Activated T-helper 2 cell treated with anti-CD3 and anti-CD28 coated beads, Interferon-gamma antibody, Interleukin-2, Interleukin-4, amounts not matched to agents 10 μg/mL and 5 μg/mL and 100 μg/mL, durations not matched to agents 14 hours and 24 hours and 36 hours (primary cell): ENCODE results near the gene INTS7. TPM values are rescaled to one million over a fixed set of nuclear protein-coding genes. Genes with fewer than 3 reads are reported as not detected.
"Not testable (repeated sequence)": the region's sequence is repeated elsewhere in the genome, so short reads cannot be mapped to it uniquely, and the experiment has no call there.

Experiments used
- DNase-seq: peaks from one replicate; pipeline ENCODE4 v3.0.0; 2021; ENCODE audit warnings: low spot score
- H3K27ac Mint-ChIP-seq: one replicate; pipeline ENCODE4 v1.8.0; 2021; ENCODE audit warnings: mixed read lengths
- H3K27me3 Mint-ChIP-seq: one replicate; pipeline ENCODE4 v1.8.0; 2021; ENCODE audit warnings: low read depth, mixed read lengths
- H3K36me3 Mint-ChIP-seq: one replicate; pipeline ENCODE4 v1.8.0; 2021; ENCODE audit warnings: low read depth, mixed read lengths
- H3K4me1 Mint-ChIP-seq: one replicate; pipeline ENCODE4 v1.8.0; 2021; ENCODE audit warnings: low read depth, mixed read lengths
- H3K4me3 Mint-ChIP-seq: one replicate; pipeline ENCODE4 v1.8.0; 2021; ENCODE audit warnings: low read depth, mild to moderate bottlenecking, moderate library complexity, mixed read lengths
- H3K9me3 Mint-ChIP-seq: one replicate; pipeline ENCODE4 v1.8.0; 2021; ENCODE audit warnings: mixed read lengths
- intact Hi-C: fragments of 100-400 bp; cut with micrococcal nuclease; formaldehyde crosslinking; loops from one replicate; pipeline ENCODE4 v1.15.1; 2023
- total RNA-seq: library from RNA; stranded (reverse); gene quantifications from 2 replicates; pipeline ENCODE4 v1.2.3, GENCODE V29; 2022

INTS7 gene
- total RNA-seq, 1 donor from 2014 or later: 33.3 TPM

DNA sequence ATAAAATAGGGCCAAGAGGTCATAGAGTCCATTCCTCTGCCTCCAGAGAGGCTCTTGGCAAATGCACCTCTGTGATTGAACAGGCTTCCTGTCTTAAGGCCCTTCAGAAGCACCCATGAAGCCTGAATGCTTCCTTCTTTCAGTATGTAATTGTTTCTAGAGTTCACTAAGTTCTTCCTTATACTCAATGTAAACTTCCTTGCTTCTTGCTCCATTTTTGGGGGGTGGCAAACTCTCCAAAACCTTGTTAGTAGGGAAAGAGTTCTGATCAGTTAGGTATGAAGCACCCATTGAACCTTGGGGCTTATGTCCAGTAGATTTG lies 102.5 kb downstream of the INTS7 start:
- intact Hi-C loops: no loop called here
- Mint-ChIP-seq H3K4me3 (no peak overlapping the region), H3K4me1 (peaks cover 27% of the 10 kb centered on the region), H3K36me3 (no peaks in the 10 kb centered on the region), H3K9me3 (no peaks in the 10 kb centered on the region), H3K27ac (no peak overlapping the region), H3K27me3 (peaks cover 6% of the 10 kb centered on the region)
- no peak for DNase-seq

DNA sequence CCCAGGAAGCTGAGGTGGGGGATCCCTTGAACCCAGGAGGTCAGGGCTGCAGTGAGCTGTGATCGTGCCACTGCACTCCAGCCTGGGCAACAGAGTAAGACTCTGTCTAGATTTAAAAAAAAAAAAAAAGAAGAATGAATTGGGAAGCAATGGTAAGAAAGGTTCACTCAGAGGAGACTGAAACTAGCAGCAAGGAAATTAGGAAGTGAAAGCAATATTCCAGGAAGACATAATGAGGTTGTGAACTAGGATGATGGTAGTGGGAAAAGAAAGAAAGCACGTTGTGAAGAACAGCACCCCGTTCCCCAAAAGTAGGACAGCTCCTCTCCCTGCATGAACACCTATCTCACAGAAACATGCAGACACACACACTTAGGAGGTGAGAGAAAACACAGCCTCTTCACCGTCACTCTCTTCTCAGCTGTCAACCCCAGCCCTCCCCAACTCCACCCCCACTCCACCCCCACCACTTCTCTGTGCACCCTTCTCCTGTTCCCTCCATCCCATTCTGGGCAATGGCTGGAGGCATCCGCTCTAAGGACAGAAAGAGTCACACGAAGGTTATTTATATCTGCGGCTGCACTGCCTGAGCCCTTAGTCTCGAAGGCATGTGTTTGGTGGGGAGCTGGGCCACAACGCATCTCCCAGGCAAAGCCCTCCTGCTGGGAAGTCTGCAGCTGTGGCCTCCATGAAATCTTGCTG lies 103.0 kb downstream of the INTS7 start:
- intact Hi-C loops: no loop called here
- Mint-ChIP-seq H3K4me3 (no peak overlapping the region), H3K27ac (no peak overlapping the region), H3K4me1 (peaks cover 25% of the 10 kb centered on the region), H3K9me3 (no peaks in the 10 kb centered on the region), H3K27me3 (peaks cover 6% of the 10 kb centered on the region), H3K36me3 (no peaks in the 10 kb centered on the region)
- DNase-seq: no peak

DNA sequence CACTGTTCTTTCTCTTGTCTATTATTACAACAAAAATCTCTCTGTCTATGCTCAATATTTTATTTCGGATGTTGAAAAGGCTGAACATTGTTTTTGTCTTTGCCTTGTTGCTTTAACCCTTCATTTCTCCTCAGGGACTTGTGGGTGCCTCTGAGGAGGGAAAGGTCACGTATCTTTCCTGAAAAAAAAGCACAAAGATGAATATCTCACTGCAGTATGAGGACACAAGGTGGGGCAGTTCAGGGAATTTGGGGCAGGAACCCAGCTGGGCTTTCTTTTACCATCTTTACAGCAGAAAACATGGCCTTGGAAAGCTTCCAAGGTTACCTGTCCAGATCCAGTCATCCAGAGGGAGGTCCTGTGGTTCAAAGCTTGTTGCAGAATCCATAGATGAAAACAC lies 105.7 kb downstream of the INTS7 start:
- H3K27me3 Mint-ChIP-seq: peaks cover 10% of the 10 kb centered on the region
- no peak for DNase-seq
- no peaks in the 10 kb centered on the region for H3K9me3 Mint-ChIP-seq
- no peak overlapping the region for H3K27ac Mint-ChIP-seq
- intact Hi-C loops: no loop called here
- peaks cover 10% of the 10 kb centered on the region for H3K4me1 Mint-ChIP-seq
- H3K4me3 Mint-ChIP-seq: no peak overlapping the region
- H3K36me3 Mint-ChIP-seq: no peaks in the 10 kb centered on the region

DNA sequence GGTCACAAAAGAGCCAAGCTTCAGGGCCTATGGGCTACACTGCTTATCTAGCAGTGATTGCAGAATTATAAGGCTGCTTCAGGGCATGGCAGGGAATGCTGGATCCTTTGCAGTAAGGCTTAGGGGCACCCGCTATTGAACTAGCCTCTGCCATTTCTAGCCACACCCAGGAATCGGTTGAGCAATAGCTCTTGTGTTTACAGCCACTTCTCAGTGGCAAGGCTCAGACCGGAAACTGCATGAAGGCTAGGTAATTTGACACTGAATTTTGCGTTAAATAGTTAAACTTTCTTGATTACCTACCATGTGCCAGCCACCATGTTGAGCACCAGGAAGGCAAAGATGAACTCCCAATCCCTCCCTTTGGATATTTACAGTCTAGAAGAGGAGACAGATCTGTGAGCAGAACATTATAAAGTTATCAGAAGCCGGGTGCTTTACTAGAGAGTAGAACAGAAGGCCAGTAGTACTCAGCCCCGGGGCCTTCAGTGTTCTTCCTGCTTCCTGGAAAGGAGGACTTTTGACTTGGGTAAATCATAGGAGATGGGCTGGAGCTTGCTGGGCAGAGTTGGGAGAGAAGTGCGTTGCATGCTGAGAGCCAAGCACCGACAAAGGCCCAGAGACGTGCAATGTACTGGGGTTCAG lies 106.2 kb downstream of the INTS7 start:
- Mint-ChIP-seq H3K27me3 (peaks cover 10% of the 10 kb centered on the region), H3K4me3 (no peak overlapping the region), H3K9me3 (no peaks in the 10 kb centered on the region), H3K4me1 (peaks cover 6% of the 10 kb centered on the region), H3K27ac (no peak overlapping the region), H3K36me3 (no peaks in the 10 kb centered on the region)
- intact Hi-C loops: no loop called here
- DNase-seq: no peak

DNA sequence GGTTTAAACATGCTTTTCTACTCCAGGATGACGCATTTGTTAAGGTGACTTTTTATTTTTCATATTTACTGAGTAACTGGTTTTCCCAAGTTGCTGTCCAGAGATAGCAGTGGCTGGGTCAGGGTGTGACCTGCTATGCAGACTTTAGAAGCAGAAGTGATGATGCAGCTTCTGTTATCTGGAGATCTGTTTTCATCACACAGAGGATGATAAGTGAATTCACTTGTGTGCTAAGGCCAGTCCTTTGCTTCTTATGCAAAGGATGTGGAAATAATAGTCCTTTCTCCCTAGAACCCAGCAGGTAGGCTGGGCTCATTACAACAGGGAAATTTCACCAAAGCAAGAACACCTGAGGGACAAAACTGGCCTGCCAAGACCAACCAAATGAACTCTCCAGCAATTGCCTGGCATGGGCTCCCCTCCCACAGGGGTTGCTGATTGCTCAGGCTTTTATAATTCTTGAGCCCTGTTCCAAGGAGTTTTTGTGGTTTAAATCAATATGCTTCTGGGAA lies 107.0 kb downstream of the INTS7 start:
- Mint-ChIP-seq H3K4me1 (peaks cover 6% of the 10 kb centered on the region), H3K27me3 (peaks cover 13% of the 10 kb centered on the region), H3K36me3 (no peaks in the 10 kb centered on the region), H3K9me3 (no peaks in the 10 kb centered on the region), H3K27ac (no peak overlapping the region), H3K4me3 (no peak overlapping the region)
- intact Hi-C loops: no loop called here
- DNase-seq: no peak

DNA sequence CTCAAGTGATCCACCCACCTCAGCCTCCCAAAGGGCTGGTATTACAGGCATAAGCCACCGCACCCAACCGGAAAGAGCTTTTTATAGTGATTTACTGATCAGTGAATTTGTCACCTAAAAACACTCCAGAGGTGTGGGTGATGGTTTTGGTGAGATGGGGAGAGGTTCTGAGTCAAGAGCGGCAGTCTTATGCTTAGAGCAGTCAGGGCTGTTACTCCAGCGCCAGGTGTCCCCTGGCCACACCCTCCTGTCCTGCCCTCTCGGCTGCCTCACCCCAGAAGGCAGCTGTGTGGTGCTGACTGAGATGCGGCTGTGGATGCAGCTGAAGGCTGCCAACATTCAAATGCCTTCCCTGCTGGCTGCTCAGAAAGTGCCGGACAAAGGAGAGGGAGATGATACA lies 110.3 kb downstream of the INTS7 start:
- no peak for DNase-seq
- H3K4me3 Mint-ChIP-seq: no peak overlapping the region
- intact Hi-C loops: no loop called here

DNA sequence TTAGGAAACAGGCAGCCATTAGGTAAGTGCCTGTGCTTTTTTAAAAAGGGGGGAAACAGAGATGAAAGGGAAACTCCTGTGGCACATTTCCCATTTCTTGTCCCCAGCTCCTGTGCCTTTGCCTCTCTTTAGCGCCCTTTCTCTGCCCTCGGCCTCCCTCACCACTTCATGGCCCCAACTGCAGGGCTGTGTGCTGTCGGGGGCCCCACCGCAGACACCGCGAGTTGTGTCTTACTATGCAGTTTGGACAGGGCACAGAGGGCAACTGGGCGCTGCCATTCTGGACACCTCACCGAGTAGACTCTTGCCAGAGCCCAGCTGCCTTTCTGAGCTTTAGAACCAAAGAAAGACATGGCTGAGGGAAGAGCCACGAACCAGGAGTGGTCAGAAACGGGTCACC lies 111.1 kb downstream of the INTS7 start:
- no peaks in the 10 kb centered on the region for H3K36me3 Mint-ChIP-seq
- no peak for DNase-seq
- intact Hi-C loops: no loop called here
- no peak overlapping the region for H3K27ac Mint-ChIP-seq
- H3K9me3 Mint-ChIP-seq: no peaks in the 10 kb centered on the region
- peaks cover 21% of the 10 kb centered on the region for H3K27me3 Mint-ChIP-seq
- no peak overlapping the region for H3K4me3 Mint-ChIP-seq
- H3K4me1 Mint-ChIP-seq: peaks cover 2% of the 10 kb centered on the region

More for the DNA sequence above, 110.3 kb downstream of the INTS7 start:
- Mint-ChIP-seq H3K4me1 (peaks cover 4% of the 10 kb centered on the region), H3K27me3 (peaks cover 22% of the 10 kb centered on the region), H3K27ac (no peak overlapping the region), H3K36me3 (no peaks in the 10 kb centered on the region), H3K9me3 (no peaks in the 10 kb centered on the region)

DNA sequence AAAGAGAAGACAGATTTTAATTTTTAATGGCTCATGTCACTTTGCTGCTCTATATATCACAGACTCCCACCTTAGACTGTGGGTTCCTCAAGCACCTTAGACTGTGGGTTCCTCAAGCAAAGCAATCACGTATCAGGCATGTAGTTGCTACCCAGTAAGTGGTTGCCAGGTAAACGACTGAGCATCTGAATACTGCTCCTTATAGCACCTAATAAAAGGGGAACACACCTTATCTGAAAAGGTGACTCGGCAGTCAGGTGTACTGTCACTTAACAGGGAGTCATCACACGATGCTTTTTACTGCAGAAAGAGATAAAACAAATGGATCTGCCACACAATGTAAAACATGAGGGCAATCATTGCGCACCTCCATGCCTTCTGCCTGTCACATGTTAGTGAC lies 112.3 kb downstream of the INTS7 start:
- H3K27me3 Mint-ChIP-seq: peaks cover 22% of the 10 kb centered on the region
- H3K27ac Mint-ChIP-seq: no peak overlapping the region
- no peaks in the 10 kb centered on the region for H3K36me3 Mint-ChIP-seq
- no peak overlapping the region for H3K4me3 Mint-ChIP-seq
- no peaks in the 10 kb centered on the region for H3K4me1 Mint-ChIP-seq
- intact Hi-C loops: no loop called here
- no peak for DNase-seq
- H3K9me3 Mint-ChIP-seq: no peaks in the 10 kb centered on the region

DNA sequence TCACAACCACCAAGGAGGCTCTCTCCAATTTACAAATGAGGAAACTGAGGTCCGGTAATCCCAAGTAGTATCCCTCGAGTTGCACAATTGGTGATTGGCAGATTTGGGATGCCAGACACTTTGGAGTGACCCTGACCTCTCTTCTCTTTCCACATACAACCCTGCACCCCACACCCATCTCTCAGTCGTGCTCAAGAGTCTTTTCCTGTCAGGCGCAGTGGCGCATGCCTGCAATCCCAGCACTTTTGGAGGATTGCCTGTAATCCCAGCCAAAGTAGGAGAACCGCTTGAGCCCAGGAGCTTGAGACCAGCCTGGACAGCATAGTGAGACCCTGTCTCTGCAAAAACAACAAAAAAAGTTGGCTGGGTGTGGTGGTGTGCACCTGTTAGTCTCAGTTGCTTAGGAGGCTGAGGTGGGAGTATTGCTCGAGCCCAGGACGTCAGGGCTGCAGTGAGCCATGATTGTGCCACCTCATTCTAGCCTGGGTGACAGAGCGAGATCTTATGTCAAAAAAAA lies 113.7 kb downstream of the INTS7 start:
- no peak for DNase-seq
- Mint-ChIP-seq H3K27ac (no peak overlapping the region), H3K9me3 (no peaks in the 10 kb centered on the region), H3K4me3 (no peak overlapping the region), H3K27me3 (peaks cover 29% of the 10 kb centered on the region), H3K36me3 (no peaks in the 10 kb centered on the region), H3K4me1 (no peaks in the 10 kb centered on the region)
- intact Hi-C loops: no loop called here

DNA sequence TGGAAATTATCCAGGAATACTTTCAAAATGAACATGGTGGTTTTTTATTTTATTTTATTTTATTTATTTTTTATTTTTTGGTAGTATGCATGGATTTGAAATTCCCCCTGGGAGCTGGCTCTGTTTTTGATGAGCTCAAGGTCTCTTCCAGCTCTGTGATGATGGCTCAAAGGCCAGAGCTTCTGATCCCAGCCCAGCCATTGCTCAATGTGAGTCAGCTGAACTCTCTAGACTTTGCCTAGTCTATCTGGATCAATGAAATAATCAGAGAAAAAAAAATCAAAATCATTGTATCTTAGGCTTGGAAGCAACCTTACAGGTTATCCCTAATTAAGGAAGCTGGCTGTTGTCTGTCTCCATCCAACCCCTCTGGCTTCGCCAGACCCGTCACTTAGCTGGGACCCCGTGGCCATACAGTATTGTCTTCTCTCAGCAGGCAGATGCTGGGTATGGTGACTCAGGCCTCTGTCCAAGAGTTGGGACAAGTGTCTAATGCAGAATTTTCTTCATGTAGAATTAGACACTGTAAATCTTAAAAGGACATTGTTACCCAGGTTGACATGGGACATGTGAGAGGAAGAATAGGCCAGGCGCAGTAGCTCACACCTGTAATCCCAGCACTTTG lies 114.6 kb downstream of the INTS7 start:
- H3K36me3 Mint-ChIP-seq: no peaks in the 10 kb centered on the region
- no peak overlapping the region for H3K27ac Mint-ChIP-seq
- H3K4me3 Mint-ChIP-seq: no peak overlapping the region
- H3K27me3 Mint-ChIP-seq: peaks cover 35% of the 10 kb centered on the region
- no peaks in the 10 kb centered on the region for H3K4me1 Mint-ChIP-seq
- no peak for DNase-seq
- intact Hi-C loops: no loop called here
- H3K9me3 Mint-ChIP-seq: no peaks in the 10 kb centered on the region

DNA sequence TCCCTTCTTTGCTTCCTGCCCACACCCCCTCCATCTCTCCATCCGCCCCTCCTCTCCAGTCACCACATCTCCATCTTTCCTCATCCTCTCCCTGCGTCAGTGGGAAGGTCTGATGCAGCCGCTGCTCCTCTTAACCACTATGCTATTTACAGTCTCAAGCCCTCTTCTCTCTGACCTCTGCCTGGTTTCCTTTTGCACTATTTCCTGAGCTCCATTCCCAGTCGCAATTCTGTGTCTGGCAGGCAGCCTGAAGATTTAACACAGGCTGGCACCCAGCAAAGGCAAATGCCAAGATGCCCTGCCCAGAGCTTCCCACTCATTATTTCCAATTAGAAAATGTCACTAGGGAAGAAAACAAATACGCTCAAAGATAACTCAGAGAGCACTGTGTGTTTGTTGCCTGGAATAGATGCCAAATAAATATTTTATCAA lies 115.2 kb downstream of the INTS7 start:
- H3K27ac Mint-ChIP-seq: no peak overlapping the region
- H3K4me3 Mint-ChIP-seq: no peak overlapping the region

DNA sequence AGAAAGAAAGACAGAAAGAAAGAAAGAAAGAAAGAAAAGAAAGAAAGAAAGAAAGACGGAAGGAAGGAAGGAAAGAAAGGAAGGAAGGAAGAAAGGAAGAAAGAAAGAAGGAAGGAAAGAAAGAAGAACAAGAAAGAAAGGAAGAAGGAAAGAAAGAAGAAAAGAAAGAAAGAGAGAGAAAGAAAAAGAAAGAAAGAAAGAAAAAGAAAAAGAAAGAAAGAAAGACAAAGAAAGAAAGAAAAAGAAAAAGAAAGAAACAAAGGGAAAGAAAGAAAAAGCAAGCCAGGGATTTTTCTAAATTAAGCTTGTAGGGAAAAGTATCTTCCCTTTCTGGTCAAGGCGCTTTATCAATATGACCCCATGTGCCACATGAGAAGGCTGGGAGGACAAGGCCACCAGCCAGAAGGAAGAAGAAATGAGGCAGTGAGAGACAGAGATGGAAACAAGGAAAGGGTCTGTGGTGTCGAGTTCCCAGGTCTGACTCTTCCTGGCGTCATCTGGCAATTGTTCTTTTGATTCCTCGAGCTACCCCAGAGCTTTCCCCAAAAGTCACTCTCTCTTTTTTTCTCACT lies 116.4 kb downstream of the INTS7 start:
- H3K27me3 Mint-ChIP-seq: peaks cover 37% of the 10 kb centered on the region
- H3K36me3 Mint-ChIP-seq: no peaks in the 10 kb centered on the region
- DNase-seq: no peak
- H3K27ac Mint-ChIP-seq: no peak overlapping the region
- H3K9me3 Mint-ChIP-seq: no peaks in the 10 kb centered on the region
- H3K4me3 Mint-ChIP-seq: no peak overlapping the region
- intact Hi-C loops: no loop called here
- H3K4me1 Mint-ChIP-seq: no peaks in the 10 kb centered on the region

More for the DNA sequence above, 115.2 kb downstream of the INTS7 start:
- Mint-ChIP-seq H3K36me3 (no peaks in the 10 kb centered on the region), H3K9me3 (no peaks in the 10 kb centered on the region), H3K4me1 (no peaks in the 10 kb centered on the region), H3K27me3 (peaks cover 37% of the 10 kb centered on the region)
- intact Hi-C loops: no loop called here
- DNase-seq: no peak

DNA sequence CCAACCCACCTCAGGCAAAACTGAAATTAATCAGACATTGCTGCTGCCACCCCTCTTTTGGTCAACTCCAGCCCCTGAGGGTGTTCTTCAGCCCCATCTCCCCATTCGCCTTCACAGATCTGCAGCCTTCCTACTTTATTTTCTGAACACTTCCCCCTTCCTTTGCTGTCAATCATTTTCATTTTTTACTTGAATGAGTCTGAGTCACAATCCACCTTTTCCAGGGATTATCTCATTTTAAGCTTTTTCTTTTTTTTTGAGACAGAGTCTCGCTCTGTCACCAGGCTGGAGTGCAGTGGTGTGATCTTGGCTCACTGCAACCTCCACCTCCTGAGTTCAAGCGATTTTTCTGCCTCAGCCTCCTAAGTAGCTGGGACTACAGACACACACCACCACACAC lies 118.9 kb downstream of the INTS7 start:
- H3K4me1 Mint-ChIP-seq, H3K4me3 Mint-ChIP-seq, H3K27ac Mint-ChIP-seq, DNase-seq, H3K36me3 Mint-ChIP-seq, H3K9me3 Mint-ChIP-seq, intact Hi-C loops: not testable (repeated sequence)
- peaks cover 31% of the 10 kb centered on the region for H3K27me3 Mint-ChIP-seq
